ENCODE data around the gene TIGD7.
"Not testable (repeated sequence)": the region's sequence is repeated elsewhere in the genome, so short reads cannot be mapped to it uniquely, and the experiment has no call there.

The TIGD7 gene

GRCh38 chr16:3282730-3283542 is 22.3 kb downstream of the TIGD7 start, which contains the start of gene ZNF263:
TSS of gene ZNF263 (plus strand) at chr16:3283491. CDS start at chr16:3283819, 328 bp downstream.
- DNase-seq (ENCODE audit: low read depth in 1 of 2, low spot score in 1 of 2): peak; percentile 84 to 93

- DNase-seq (ENCODE audit: low read depth in 1 of 2, low spot score in 1 of 2): no peak
Observed at GRCh38 chr16:3282103-3282729, 23.0 kb downstream of the TIGD7 start.

DNA sequence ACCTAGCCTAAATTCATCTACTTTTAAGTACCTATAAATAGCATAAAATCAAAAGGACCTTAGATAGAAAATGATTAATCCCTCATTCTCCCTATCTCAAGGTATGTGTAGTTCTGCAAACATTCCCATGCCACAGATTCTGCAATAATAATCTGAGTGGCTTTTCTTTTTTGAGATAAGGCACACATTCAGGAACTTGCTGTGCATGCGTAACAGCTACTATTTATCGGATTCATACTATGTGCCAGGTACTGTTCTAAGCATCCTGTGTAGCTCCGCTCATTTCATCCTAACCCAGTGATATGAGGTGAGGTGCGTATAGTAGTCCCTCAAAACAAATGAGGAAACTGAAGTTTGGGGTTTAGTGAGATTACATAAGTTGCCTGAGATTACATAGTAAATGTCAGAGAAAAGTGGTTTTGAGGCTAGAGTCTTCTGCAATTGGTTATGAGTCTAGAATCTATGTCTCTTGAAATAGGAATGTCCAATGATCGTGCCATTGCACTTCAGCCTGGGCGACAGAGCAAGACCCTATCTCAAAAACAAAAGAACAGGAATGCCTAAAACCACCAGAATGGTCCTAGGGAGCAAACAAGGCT is 23.9 kb downstream of the TIGD7 start:
- DNase-seq (ENCODE audit: low read depth in 1 of 2, low spot score in 1 of 2): no peak

GRCh38 chr16:3276679-3277078 is 28.6 kb downstream of the TIGD7 start:
- DNase-seq (ENCODE audit: low read depth in 1 of 2, low spot score in 1 of 2): no peak

- no peak for DNase-seq (ENCODE audit: low read depth in 1 of 2, low spot score in 1 of 2)
Observed at GRCh38 chr16:3274947-3275346, 30.3 kb downstream of the TIGD7 start.

GRCh38 chr16:3274490-3274889 is 30.7 kb downstream of the TIGD7 start:
- no peak for DNase-seq (ENCODE audit: low read depth in 1 of 2, low spot score in 1 of 2)

DNA sequence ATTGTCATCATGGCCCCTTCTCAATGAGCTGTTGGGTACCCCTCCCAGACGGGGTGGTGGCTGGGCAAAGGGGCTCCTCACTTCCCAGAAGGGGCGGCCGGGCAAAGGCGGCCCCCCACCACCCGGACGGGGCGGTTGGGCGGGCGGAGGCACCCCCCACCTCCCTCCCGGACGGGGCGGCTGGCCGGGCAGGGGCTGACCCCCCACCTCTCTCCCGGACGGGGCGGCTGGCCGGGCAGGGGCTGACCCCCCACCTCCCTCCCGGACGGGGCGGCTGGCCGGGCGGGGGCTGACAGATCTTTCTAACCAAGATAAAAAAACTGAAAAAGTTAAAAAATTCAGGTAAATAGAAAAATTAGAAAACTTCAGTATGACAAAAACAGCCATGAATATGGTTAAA is 33.9 kb downstream of the TIGD7 start:
- DNase-seq (ENCODE audit: low read depth in 1 of 2, low spot score in 1 of 2): not testable (repeated sequence)

DNA sequence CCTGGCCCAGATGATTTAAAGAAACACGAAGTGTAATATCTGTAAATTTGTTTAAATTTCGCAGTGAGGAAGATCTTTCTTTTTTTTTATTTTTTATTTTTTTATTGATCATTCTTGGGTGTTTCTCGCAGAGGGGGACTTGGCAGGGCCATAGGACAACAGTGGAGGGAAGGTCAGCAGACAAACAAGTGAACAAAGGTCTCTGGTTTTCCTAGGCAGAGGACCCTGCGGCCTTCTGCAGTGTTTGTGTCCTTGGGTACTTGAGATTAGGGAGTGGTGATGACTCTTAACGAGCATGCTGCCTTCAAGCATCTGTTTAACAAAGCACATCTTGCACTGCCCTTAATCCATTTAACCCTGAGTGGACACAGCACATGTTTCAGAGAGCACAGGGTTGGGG is 34.5 kb downstream of the TIGD7 start:
- DNase-seq (ENCODE audit: low read depth in 1 of 2, low spot score in 1 of 2): not testable (repeated sequence)

DNA sequence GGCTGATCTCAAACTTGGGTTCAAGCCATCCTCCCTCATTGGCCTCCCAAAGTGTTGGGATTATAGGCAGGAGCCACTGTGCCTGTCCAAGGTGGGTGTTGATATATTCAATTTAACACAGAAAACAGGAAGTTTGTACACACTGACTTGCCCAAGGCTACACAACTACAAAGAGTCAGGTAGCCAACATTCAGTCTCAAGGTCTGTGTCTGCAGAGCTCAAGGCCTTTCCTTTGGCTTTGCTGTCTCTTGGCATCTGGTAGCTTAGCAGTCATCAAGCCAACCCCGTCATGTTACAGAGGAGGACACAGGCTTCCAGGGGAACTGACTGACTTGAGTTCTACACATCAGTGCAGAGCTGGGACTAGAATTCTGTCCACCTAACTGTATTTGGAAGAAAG is 36.9 kb downstream of the TIGD7 start:
- no peak for DNase-seq (ENCODE audit: low read depth in 1 of 2, low spot score in 1 of 2)

- no peak for DNase-seq (ENCODE audit: low read depth in 1 of 2, low spot score in 1 of 2)
Observed at GRCh38 chr16:3266873-3267537, 38.2 kb downstream of the TIGD7 start.

- DNase-seq (ENCODE audit: low read depth in 1 of 2, low spot score in 1 of 2): peak; percentile 91 to 98
Observed at GRCh38 chr16:3264137-3265036, 40.8 kb downstream of the TIGD7 start.

GRCh38 chr16:3262517-3262916 is 42.7 kb downstream of the TIGD7 start:
- no peak for DNase-seq (ENCODE audit: low read depth in 1 of 2, low spot score in 1 of 2)

- DNase-seq (ENCODE audit: low read depth in 1 of 2, low spot score in 1 of 2): no peak
Observed at GRCh38 chr16:3259836-3260235, 45.4 kb downstream of the TIGD7 start.

- DNase-seq (ENCODE audit: low read depth in 1 of 2, low spot score in 1 of 2): no peak
Observed at GRCh38 chr16:3256866-3257465, 48.3 kb downstream of the TIGD7 start.

- no peak for DNase-seq (ENCODE audit: low read depth in 1 of 2, low spot score in 1 of 2)
Observed at GRCh38 chr16:3256146-3256865, 48.9 kb downstream of the TIGD7 start, which contains the start of gene MEFV. TSS of gene MEFV (minus strand) at chr16:3256633. CDS start at chr16:3256587, 46 bp downstream.

- no peak for DNase-seq (ENCODE audit: low read depth in 1 of 2, low spot score in 1 of 2)
Observed at GRCh38 chr16:3254309-3254708, 50.9 kb downstream of the TIGD7 start.

GRCh38 chr16:3252967-3253366 is 52.3 kb downstream of the TIGD7 start:
- no peak for DNase-seq (ENCODE audit: low read depth in 1 of 2, low spot score in 1 of 2)

GRCh38 chr16:3249451-3249850 is 55.8 kb downstream of the TIGD7 start:
- DNase-seq (ENCODE audit: low read depth in 1 of 2, low spot score in 1 of 2): no peak

DNA sequence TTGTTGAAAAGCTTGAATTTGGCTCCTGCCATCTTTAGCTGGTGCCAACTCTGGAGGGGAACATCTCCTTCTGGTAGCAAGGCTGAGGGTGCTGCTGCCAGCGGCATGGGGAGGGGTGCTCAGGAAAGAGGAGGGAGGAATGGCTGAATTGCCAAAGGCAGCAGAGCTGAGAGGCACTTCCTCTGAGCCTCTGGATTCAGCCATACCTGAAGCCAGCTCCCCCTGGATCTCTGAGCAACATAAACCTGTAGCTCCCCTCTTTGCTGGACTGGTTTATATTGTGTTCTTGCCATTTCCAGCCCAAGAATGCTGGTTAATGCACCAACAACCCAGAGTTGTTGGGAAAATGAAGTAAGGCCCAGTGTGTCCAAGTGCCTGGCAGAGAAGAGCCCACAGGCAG is 56.2 kb downstream of the TIGD7 start:
- DNase-seq (ENCODE audit: low read depth in 1 of 2, low spot score in 1 of 2): no peak
